OCI-LY3 (cell line): ENCODE data around the gene CACNA1E.

Experiments used
- EZH2phosphoT487 ChIP-seq: fragments of 200-600 bp; shearing (Covaris generic); IDR thresholded peaks from 2 replicates; pipeline ENCODE4 v1.6.1; 2018; ENCODE audit warnings: antibody characterized with exemption, mixed run types, low read depth
- TF ChIP-seq, protein P1 (sequence below): fragments of 200-600, 300-600 bp; sonication (generic); IDR thresholded peaks from 2 replicates; pipeline ENCODE4 v1.5.1; 2014; ENCODE audit warnings: antibody characterized with exemption, low read length, low read depth

GRCh38 chr1:181626279-181626938, 143.1 kb downstream of the CACNA1E start:
- TF ChIP-seq, protein P1, sequence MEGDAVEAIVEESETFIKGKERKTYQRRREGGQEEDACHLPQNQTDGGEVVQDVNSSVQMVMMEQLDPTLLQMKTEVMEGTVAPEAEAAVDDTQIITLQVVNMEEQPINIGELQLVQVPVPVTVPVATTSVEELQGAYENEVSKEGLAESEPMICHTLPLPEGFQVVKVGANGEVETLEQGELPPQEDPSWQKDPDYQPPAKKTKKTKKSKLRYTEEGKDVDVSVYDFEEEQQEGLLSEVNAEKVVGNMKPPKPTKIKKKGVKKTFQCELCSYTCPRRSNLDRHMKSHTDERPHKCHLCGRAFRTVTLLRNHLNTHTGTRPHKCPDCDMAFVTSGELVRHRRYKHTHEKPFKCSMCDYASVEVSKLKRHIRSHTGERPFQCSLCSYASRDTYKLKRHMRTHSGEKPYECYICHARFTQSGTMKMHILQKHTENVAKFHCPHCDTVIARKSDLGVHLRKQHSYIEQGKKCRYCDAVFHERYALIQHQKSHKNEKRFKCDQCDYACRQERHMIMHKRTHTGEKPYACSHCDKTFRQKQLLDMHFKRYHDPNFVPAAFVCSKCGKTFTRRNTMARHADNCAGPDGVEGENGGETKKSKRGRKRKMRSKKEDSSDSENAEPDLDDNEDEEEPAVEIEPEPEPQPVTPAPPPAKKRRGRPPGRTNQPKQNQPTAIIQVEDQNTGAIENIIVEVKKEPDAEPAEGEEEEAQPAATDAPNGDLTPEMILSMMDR, result no peak
- no peak for TF ChIP-seq EZH2phosphoT487
